SU-DHL-6 (cell line): ENCODE measurements around the gene CCDC15.

ENCODE experiments used
- H2AFZ ChIP-seq: fragments of 200-600 bp; sonication (generic); 2 replicates; pipeline ENCODE4 v1.6.1; 2014; ENCODE audit warnings: low read depth, mild to moderate bottlenecking, moderate library complexity, mixed read lengths, antibody characterized with exemption, low read length; ENCODE audit not compliant: severe bottlenecking
- H3F3A ChIP-seq: fragments of 200-600 bp; shearing (Covaris generic); 2 replicates; pipeline ENCODE4 v1.6.0; 2016; ENCODE audit warnings: antibody characterized with exemption, mild to moderate bottlenecking; ENCODE audit not compliant: insufficient read depth
- H3K27ac ChIP-seq: fragments of 200-600 bp; sonication (generic); 2 replicates; pipeline ENCODE4 v1.5.1; 2016; ENCODE audit warnings: low read depth, mild to moderate bottlenecking, low read length, moderate library complexity, mixed read lengths
- H3K27me3 ChIP-seq: fragments of 200-600 bp; sonication (generic), shearing (Covaris generic); 2 replicates; pipeline ENCODE4 v1.6.0; 2014; ENCODE audit warnings: mild to moderate bottlenecking, low read length
- H3K36me3 ChIP-seq: fragments of 200-600 bp; sonication (generic); 2 replicates; pipeline ENCODE4 v1.6.1; 2014; ENCODE audit warnings: mild to moderate bottlenecking, low read length, mixed read lengths
- H3K4me2 ChIP-seq: fragments of 300-600, 200-600 bp; shearing (Covaris generic), sonication (generic); 2 replicates; pipeline ENCODE4 v1.6.0; 2014; ENCODE audit warnings: low read length, low read depth, mild to moderate bottlenecking; ENCODE audit not compliant: poor library complexity, severe bottlenecking
- H3K4me3 ChIP-seq: fragments of 200-600 bp; sonication (generic); 2 replicates; pipeline ENCODE4 v1.5.1; 2014; ENCODE audit warnings: antibody characterized with exemption, low read length, mild to moderate bottlenecking, mixed read lengths; ENCODE audit not compliant: insufficient read depth, poor library complexity, severe bottlenecking
- H3K79me2 ChIP-seq: fragments of 200-600 bp; sonication (generic); 2 replicates; pipeline ENCODE4 v1.6.1; 2014; ENCODE audit warnings: mild to moderate bottlenecking, low read length, moderate library complexity; ENCODE audit not compliant: insufficient read depth
- H3K9ac ChIP-seq: fragments of 200-600 bp; sonication (generic); 2 replicates; pipeline ENCODE4 v1.7.0; 2014; ENCODE audit warnings: mild to moderate bottlenecking, low read length
- H3K9me2 ChIP-seq: fragments of 200-600 bp; sonication (generic); replicated peaks from 2 replicates; pipeline ENCODE4 v1.6.1; 2014; ENCODE audit warnings: low read length; ENCODE audit not compliant: insufficient read depth
- H3K9me3 ChIP-seq: fragments of 200-600 bp; sonication (generic); 2 replicates; pipeline ENCODE4 v1.6.1; 2014; ENCODE audit warnings: low read length, mixed read lengths; ENCODE audit not compliant: insufficient read depth
- H4K20me1 ChIP-seq: fragments of 200-600 bp; sonication (generic); 2 replicates; pipeline ENCODE4 v1.6.1; 2014; ENCODE audit warnings: low read depth, mild to moderate bottlenecking, antibody characterized with exemption, low read length, moderate library complexity, mixed read lengths
- CTCF ChIP-seq: fragments of 200-600 bp; sonication (generic); IDR thresholded peaks from one replicate; pipeline ENCODE4 v1.5.1; 2017; ENCODE audit warnings: antibody characterized with exemption, mild to moderate bottlenecking, low read length, moderate library complexity; ENCODE audit not compliant: insufficient read depth, poor library complexity, severe bottlenecking
- EZH2phosphoT487 ChIP-seq: fragments of 200-600 bp; sonication (generic), shearing (Covaris generic); conservative IDR thresholded peaks from 2 replicates; pipeline ENCODE4 v1.6.1; 2018; ENCODE audit warnings: mild to moderate bottlenecking, antibody characterized with exemption, low read length, moderate library complexity, mixed read lengths

Gene CCDC15

GRCh38 chr11:125063429-125064043 is 109.5 kb downstream of the CCDC15 start:
- Histone ChIP-seq H3K36me3 (no peaks in the 10 kb centered on the region), H3K4me2 (no peak overlapping the region), H3K79me2 (no peaks in the 10 kb centered on the region), H4K20me1 (no peaks in the 10 kb centered on the region), H3F3A (no peaks in the 10 kb centered on the region), H2AFZ (no peak overlapping the region), H3K9me2 (no peaks in the 10 kb centered on the region), H3K27me3 (no peaks in the 10 kb centered on the region), H3K9ac (no peak overlapping the region), H3K9me3 (no peaks in the 10 kb centered on the region), H3K27ac (no peak overlapping the region), H3K4me3 (no peak overlapping the region)
- TF ChIP-seq EZH2phosphoT487 (no peak), CTCF (no peak)

- Histone ChIP-seq H2AFZ (no peak overlapping the region), H4K20me1 (no peaks in the 10 kb centered on the region), H3K9me2 (no peaks in the 10 kb centered on the region), H3K79me2 (no peaks in the 10 kb centered on the region), H3K27ac (no peak overlapping the region), H3K27me3 (no peaks in the 10 kb centered on the region), H3K36me3 (no peaks in the 10 kb centered on the region), H3F3A (no peaks in the 10 kb centered on the region), H3K4me3 (no peak overlapping the region), H3K4me2 (no peak overlapping the region), H3K9ac (no peak overlapping the region), H3K9me3 (no peaks in the 10 kb centered on the region)
- TF ChIP-seq CTCF (no peak), EZH2phosphoT487 (no peak)
Observed at GRCh38 chr11:125064070-125064469, 110.1 kb downstream of the CCDC15 start.

GRCh38 chr11:125068368-125068767 is 114.4 kb downstream of the CCDC15 start:
- H2AFZ ChIP-seq: no peak overlapping the region
- TF ChIP-seq CTCF (no peak), EZH2phosphoT487 (no peak)
- no peak overlapping the region for H3K4me2 ChIP-seq
- no peaks in the 10 kb centered on the region for H3K9me2 ChIP-seq
- no peaks in the 10 kb centered on the region for H3K36me3 ChIP-seq
- H3K9me3 ChIP-seq: no peaks in the 10 kb centered on the region
- no peak overlapping the region for H3K4me3 ChIP-seq
- H4K20me1 ChIP-seq: no peaks in the 10 kb centered on the region
- H3K79me2 ChIP-seq: no peaks in the 10 kb centered on the region
- H3K9ac ChIP-seq: no peak overlapping the region
- no peaks in the 10 kb centered on the region for H3K27me3 ChIP-seq
- no peak overlapping the region for H3K27ac ChIP-seq
- H3F3A ChIP-seq: no peaks in the 10 kb centered on the region
